Ishikawa (cell line): ENCODE results near the gene CCDC71.

Experiments
- CEBPB ChIP-seq: IDR thresholded peaks from 2 replicates; pipeline ENCODE4 v1.6.1; 2012
- CREB1 ChIP-seq: IDR thresholded peaks from 2 replicates; pipeline ENCODE4 v1.6.1; 2012; ENCODE audit warnings: low read depth
- EGR1 ChIP-seq: IDR thresholded peaks from 2 replicates; pipeline ENCODE4 v1.6.1; 2012
- EP300 ChIP-seq: IDR thresholded peaks from 2 replicates; pipeline ENCODE4 v1.6.1; 2012; ENCODE audit warnings: borderline replicate concordance
- FOXM1 ChIP-seq: IDR thresholded peaks from 2 replicates; pipeline ENCODE4 v1.6.1; 2012; ENCODE audit warnings: low read depth, borderline replicate concordance
- NFIC ChIP-seq: IDR thresholded peaks from 2 replicates; pipeline ENCODE4 v1.6.1; 2012
- RAD21 ChIP-seq: IDR thresholded peaks from 2 replicates; pipeline ENCODE4 v1.6.1; 2012; ENCODE audit warnings: low read depth
- TAF1 ChIP-seq: IDR thresholded peaks from 2 replicates; pipeline ENCODE4 v1.6.1; 2012; ENCODE audit warnings: low read depth, mild to moderate bottlenecking
- TCF12 ChIP-seq: IDR thresholded peaks from 2 replicates; pipeline ENCODE4 v1.6.1; 2012; ENCODE audit warnings: low read depth
- TEAD4 ChIP-seq: IDR thresholded peaks from 2 replicates; pipeline ENCODE4 v1.6.1; 2012
- YY1 ChIP-seq: IDR thresholded peaks from 2 replicates; pipeline ENCODE4 v1.6.1; 2012; ENCODE audit warnings: low read depth
- ZBTB7A ChIP-seq: IDR thresholded peaks from 2 replicates; pipeline ENCODE4 v1.6.1; 2012; ENCODE audit warnings: low read depth
- TF ChIP-seq, protein P1 (sequence below): IDR thresholded peaks from 2 replicates; pipeline ENCODE4 v1.6.1; 2012
- TF ChIP-seq, protein P2 (sequence below): IDR thresholded peaks from 2 replicates; pipeline ENCODE4 v1.6.1; 2012; ENCODE audit warnings: low read depth, mild to moderate bottlenecking
- TF ChIP-seq, protein P3 (sequence below): IDR thresholded peaks from 2 replicates; pipeline ENCODE4 v1.6.1; 2012

CCDC71 gene

DNA sequence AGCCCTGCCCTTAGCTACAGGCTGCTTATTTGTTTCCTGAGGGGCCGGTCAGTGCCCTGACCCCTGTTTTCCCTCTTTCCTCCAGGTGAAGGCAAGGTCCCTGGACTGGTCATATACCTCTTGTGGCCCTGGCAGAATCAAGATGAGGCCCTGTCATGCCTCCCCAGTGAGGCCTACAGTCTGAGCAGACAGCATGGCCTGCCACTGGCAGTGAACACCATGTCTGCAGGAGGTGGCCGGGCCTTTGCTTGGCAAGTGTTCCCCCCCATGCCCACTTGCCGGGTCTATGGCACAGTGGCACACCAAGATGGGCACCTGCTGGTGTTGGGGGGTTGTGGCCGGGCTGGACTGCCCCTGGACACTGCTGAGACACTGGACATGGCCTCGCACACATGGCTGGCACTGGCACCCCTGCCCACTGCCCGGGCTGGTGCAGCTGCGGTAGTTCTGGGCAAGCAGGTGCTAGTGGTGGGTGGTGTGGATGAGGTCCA, 6.5 kb upstream of the CCDC71 start:
- TF ChIP-seq ZBTB7A (no peak), CEBPB (no peak), EGR1 (no peak), TEAD4 (no peak), TCF12 (no peak), RAD21 (no peak), TAF1 (no peak), FOXM1 (no peak), CREB1 (no peak)
- TF ChIP-seq, protein P1, sequence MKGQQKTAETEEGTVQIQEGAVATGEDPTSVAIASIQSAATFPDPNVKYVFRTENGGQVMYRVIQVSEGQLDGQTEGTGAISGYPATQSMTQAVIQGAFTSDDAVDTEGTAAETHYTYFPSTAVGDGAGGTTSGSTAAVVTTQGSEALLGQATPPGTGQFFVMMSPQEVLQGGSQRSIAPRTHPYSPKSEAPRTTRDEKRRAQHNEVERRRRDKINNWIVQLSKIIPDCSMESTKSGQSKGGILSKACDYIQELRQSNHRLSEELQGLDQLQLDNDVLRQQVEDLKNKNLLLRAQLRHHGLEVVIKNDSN, result no peak
- TF ChIP-seq, protein P2, sequence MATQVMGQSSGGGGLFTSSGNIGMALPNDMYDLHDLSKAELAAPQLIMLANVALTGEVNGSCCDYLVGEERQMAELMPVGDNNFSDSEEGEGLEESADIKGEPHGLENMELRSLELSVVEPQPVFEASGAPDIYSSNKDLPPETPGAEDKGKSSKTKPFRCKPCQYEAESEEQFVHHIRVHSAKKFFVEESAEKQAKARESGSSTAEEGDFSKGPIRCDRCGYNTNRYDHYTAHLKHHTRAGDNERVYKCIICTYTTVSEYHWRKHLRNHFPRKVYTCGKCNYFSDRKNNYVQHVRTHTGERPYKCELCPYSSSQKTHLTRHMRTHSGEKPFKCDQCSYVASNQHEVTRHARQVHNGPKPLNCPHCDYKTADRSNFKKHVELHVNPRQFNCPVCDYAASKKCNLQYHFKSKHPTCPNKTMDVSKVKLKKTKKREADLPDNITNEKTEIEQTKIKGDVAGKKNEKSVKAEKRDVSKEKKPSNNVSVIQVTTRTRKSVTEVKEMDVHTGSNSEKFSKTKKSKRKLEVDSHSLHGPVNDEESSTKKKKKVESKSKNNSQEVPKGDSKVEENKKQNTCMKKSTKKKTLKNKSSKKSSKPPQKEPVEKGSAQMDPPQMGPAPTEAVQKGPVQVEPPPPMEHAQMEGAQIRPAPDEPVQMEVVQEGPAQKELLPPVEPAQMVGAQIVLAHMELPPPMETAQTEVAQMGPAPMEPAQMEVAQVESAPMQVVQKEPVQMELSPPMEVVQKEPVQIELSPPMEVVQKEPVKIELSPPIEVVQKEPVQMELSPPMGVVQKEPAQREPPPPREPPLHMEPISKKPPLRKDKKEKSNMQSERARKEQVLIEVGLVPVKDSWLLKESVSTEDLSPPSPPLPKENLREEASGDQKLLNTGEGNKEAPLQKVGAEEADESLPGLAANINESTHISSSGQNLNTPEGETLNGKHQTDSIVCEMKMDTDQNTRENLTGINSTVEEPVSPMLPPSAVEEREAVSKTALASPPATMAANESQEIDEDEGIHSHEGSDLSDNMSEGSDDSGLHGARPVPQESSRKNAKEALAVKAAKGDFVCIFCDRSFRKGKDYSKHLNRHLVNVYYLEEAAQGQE, result no peak
- TF ChIP-seq, protein P3, sequence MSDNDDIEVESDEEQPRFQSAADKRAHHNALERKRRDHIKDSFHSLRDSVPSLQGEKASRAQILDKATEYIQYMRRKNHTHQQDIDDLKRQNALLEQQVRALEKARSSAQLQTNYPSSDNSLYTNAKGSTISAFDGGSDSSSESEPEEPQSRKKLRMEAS, result no peak

DNA sequence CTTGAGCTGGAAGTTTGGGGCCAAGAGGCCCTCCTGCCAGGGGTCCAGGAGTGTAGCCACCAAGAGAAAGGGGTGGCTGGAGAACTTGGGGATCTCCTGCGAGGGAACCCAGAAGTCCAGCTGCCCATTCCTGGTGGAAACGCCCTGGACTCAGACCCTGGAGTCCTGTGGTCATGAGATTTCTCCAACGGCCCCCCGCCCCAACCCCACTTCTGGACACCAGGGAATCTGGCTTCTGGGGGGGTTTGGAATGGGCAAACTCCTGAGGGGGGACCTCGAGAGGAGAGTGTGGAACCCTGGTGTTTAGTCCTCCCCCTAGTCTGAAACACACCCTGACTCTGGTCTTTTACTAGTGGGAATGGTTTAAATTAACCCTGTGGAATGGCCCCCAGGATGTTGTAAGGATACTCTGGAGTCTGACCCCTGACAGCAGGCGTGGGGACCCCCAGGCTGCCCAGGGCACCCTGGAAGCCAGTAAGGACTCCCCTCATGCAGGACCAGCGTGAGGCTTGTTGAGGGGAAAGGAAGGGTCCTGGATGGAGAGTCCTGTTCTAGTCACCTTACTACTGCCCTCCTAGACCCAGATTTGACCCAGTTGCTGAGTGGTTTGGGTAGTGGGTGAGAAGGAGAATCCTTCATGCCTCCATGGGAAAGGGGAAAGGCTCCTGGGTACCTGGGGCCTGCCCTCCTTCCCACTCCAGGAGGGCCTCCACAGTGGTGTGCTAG, 5.8 kb upstream of the CCDC71 start:
- TF ChIP-seq EGR1 (no peak), TEAD4 (no peak), ZBTB7A (no peak), NFIC (no peak), EP300 (no peak), RAD21 (no peak), YY1 (no peak), CREB1 (no peak), CEBPB (no peak), TCF12 (no peak), TAF1 (no peak), FOXM1 (no peak)
- TF ChIP-seq, protein P2, result no peak
- TF ChIP-seq, protein P3, result no peak
- TF ChIP-seq, protein P1, result no peak

DNA sequence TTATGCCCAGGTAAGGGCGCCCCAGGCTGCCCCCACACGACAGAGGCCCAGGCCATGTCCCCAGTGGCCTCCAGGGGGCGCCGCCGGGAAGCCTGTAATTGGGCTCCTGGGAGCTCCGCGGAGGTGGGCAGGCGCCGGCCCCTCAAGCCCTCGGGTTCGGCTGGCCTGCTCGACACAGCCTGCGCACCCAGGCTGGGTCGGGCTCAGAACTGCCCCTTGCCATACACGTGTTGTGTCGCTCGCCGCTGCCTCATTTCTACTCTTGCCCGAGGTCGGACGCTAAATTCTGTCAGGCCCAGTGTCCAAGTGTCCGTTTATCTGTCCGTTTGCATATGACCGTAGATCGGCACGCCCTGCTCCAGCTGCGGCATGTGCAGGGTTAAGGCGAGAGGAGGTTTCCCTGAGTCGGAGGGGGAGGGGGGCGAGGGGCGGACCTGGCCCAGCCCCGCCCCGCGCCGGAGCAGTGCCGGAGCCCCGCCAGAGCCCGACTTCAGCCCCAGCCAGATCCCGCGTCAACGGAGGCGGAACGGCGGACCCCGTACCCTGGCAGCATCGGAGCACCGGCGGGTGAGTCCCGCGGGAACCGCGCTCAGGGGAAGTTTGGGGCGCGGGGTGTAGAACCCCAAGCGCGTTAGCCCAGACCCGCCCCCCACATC, 5.1 kb upstream of the CCDC71 start, which contains the start of gene KLHDC8B:
TSS of gene KLHDC8B (plus strand) at position 480 of the 656 bp plus-strand sequence. CDS start 1,172 bp downstream, outside the sequence.
- TF ChIP-seq NFIC (peak; percentile 38; the same call in 1 of the 2 replicates), CREB1 (no peak), TCF12 (peak; percentile 66), CEBPB (no peak), RAD21 (peak; percentile 74), TEAD4 (peak; percentile 32; the same call in 1 of the 2 replicates), YY1 (peak; percentile 35), ZBTB7A (peak; percentile 75), FOXM1 (no peak), EP300 (peak; percentile 22; the same call in 1 of the 2 replicates), EGR1 (no peak), TAF1 (peak; percentile 59; the same call in 1 of the 2 replicates)
- TF ChIP-seq, protein P1, result no peak
- TF ChIP-seq, protein P3, result peak; percentile 86
- TF ChIP-seq, protein P2, result no peak
